ENCODE results near the gene KIR2DL3. TPM values are rescaled to one million over a fixed set of nuclear protein-coding genes. Genes with fewer than 3 reads are reported as not detected.
"Not testable (repeated sequence)": the region's sequence is repeated elsewhere in the genome, so short reads cannot be mapped to it uniquely, and the experiment has no call there.

KIR2DL3 gene
- total and polyA plus RNA-seq, 2 experiments from 2014 or later, result not detected

- DNase-seq (ENCODE audit: low spot score) (no peak), ATAC-seq (no peak)
- Histone ChIP-seq H3K4me3 (no peak overlapping the region), H3K27me3 (ENCODE audit: insufficient read depth) (no peaks in the 10 kb centered on the region), H3K27ac (ENCODE audit: low read depth) (no peak overlapping the region), H3K4me1 (ENCODE audit: insufficient read depth) (no peaks in the 10 kb centered on the region), H4K20me1 (replicated peaks; ENCODE audit: insufficient read depth) (no peaks in the 10 kb centered on the region), H3F3A (replicated peaks; ENCODE audit: low read depth) (no peaks in the 10 kb centered on the region), H3K9me2 (ENCODE audit: insufficient read depth) (no peaks in the 10 kb centered on the region), H3K36me3 (ENCODE audit: insufficient read depth) (no peaks in the 10 kb centered on the region), H3K4me2 (no peak overlapping the region), H3K79me2 (replicated peaks; ENCODE audit: insufficient read depth) (no peaks in the 10 kb centered on the region), H2AFZ (no peak overlapping the region)
- no peak for TF ChIP-seq JUNB (IDR thresholded peaks at IDR 0.05; ENCODE audit: unreplicated experiment)
- H3K36me3 Mint-ChIP-seq (ENCODE audit: low read depth), result peaks cover 36% of the 10 kb centered on the region
- peaks cover 6% of the 10 kb centered on the region for H3K27me3 Mint-ChIP-seq (ENCODE audit: insufficient read depth, low read depth, poor library complexity)
- peaks cover 90% of the 10 kb centered on the region for H3K9me3 Mint-ChIP-seq
- no peak overlapping the region for H3K4me3 Mint-ChIP-seq
- H3K27ac Mint-ChIP-seq, result no peak overlapping the region
- H3K4me1 Mint-ChIP-seq, result no peaks in the 10 kb centered on the region
Measured at GRCh38 chr19:54696766-54697165, 41.5 kb upstream of the KIR2DL3 start.

GRCh38 chr19:54697716-54698115 is 40.6 kb upstream of the KIR2DL3 start:
- H3K79me2 ChIP-seq (replicated peaks; ENCODE audit: insufficient read depth), result not testable (repeated sequence)

GRCh38 chr19:54704928-54705327 is 33.4 kb upstream of the KIR2DL3 start:
- peaks cover 44% of the 10 kb centered on the region for H3K36me3 Mint-ChIP-seq (ENCODE audit: low read depth)
- Histone ChIP-seq H3K4me1 (ENCODE audit: insufficient read depth) (no peaks in the 10 kb centered on the region), H3K27me3 (ENCODE audit: insufficient read depth) (no peaks in the 10 kb centered on the region), H3K4me2 (no peak overlapping the region), H3K4me3 (no peak overlapping the region), H3K79me2 (replicated peaks; ENCODE audit: insufficient read depth) (no peaks in the 10 kb centered on the region), H3K36me3 (ENCODE audit: insufficient read depth) (peaks cover 3% of the 10 kb centered on the region; the same call in 1 of the 2 replicates), H3K9me2 (ENCODE audit: insufficient read depth) (no peaks in the 10 kb centered on the region), H3F3A (replicated peaks; ENCODE audit: low read depth) (no peaks in the 10 kb centered on the region), H3K27ac (ENCODE audit: low read depth) (no peak overlapping the region), H2AFZ (no peak overlapping the region), H4K20me1 (replicated peaks; ENCODE audit: insufficient read depth) (no peaks in the 10 kb centered on the region)
- ATAC-seq, result no peak
- H3K27me3 Mint-ChIP-seq (ENCODE audit: insufficient read depth, low read depth, poor library complexity), result peaks cover 6% of the 10 kb centered on the region
- no peak for DNase-seq (ENCODE audit: low spot score)
- peaks cover 94% of the 10 kb centered on the region for H3K9me3 Mint-ChIP-seq
- no peak overlapping the region for H3K4me3 Mint-ChIP-seq
- no peak overlapping the region for H3K27ac Mint-ChIP-seq
- no peaks in the 10 kb centered on the region for H3K4me1 Mint-ChIP-seq
- TF ChIP-seq JUNB (IDR thresholded peaks at IDR 0.05; ENCODE audit: unreplicated experiment), result no peak
- TF ChIP-seq CTCF (conservative IDR thresholded peaks at IDR 0.05; ENCODE audit: low read depth in 2 of 2), result no peak
- no peak for TF ChIP-seq ETS1 (IDR thresholded peaks at IDR 0.05)
- no peak for TF ChIP-seq POLR2AphosphoS5 (IDR thresholded peaks at IDR 0.05; ENCODE audit: low read depth)
- no peak for TF ChIP-seq EZH2phosphoT487 (IDR thresholded peaks at IDR 0.05; ENCODE audit: unreplicated experiment)
- no peak for TF ChIP-seq CREB1 (CRISPR knock-in tag; IDR thresholded peaks at IDR 0.05; ENCODE audit: low read depth)
- TF ChIP-seq NANOG (IDR thresholded peaks at IDR 0.05; ENCODE audit: borderline replicate concordance), result no peak
- TF ChIP-seq STAT1 (IDR thresholded peaks at IDR 0.05; ENCODE audit: unreplicated experiment), result no peak
- TF ChIP-seq ZNF114 (CRISPR knock-in tag; IDR thresholded peaks at IDR 0.05), result no peak
- TF ChIP-seq REST (IDR thresholded peaks at IDR 0.05; ENCODE audit: unreplicated experiment), result no peak
- no peak for TF ChIP-seq ZNF331 (CRISPR knock-in tag; IDR thresholded peaks at IDR 0.05; ENCODE audit: low read depth)

More at GRCh38 chr19:54697716-54698115, 40.6 kb upstream of the KIR2DL3 start:
- not testable (repeated sequence) for H4K20me1 ChIP-seq (replicated peaks; ENCODE audit: insufficient read depth); H3K27me3 ChIP-seq (ENCODE audit: insufficient read depth); H3F3A ChIP-seq (replicated peaks; ENCODE audit: low read depth); H3K4me1 ChIP-seq (ENCODE audit: insufficient read depth); DNase-seq (ENCODE audit: low spot score); H3K4me2 ChIP-seq; H2AFZ ChIP-seq; H3K36me3 ChIP-seq (ENCODE audit: insufficient read depth); H3K27ac ChIP-seq (ENCODE audit: low read depth); H3K4me3 ChIP-seq; H3K4me1 Mint-ChIP-seq; ATAC-seq; H3K4me3 Mint-ChIP-seq; H3K9me2 ChIP-seq (ENCODE audit: insufficient read depth); H3K27ac Mint-ChIP-seq; H3K27me3 Mint-ChIP-seq (ENCODE audit: insufficient read depth, low read depth, poor library complexity)
- Mint-ChIP-seq H3K9me3 (peaks cover 90% of the 10 kb centered on the region), H3K36me3 (ENCODE audit: low read depth) (peaks cover 38% of the 10 kb centered on the region)

Measured in GM23338 (cell line).